Measurements from ENCODE around the gene KITLG.

KITLG gene

DNA sequence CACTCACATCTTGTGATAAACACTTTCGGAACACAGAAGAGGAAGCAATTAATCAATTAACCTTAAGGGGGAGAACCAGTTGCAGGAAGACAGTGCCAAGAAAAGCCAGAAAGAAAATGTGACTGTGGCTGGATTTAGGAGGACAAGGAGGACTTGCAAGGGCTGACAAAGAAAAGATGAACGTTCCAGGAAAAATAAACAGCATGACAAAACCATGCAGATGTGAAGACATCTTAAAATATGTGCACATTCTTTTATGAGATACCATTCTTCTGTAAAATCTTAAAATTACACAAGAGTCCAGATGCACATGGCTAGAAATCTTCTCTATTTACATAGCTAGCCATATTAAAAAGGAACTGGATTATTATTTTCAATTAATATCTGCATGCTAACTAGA lies 33.4 kb downstream of the KITLG start:
- Histone ChIP-seq H3K4me3 (ENCODE audit: low read length) (no peak overlapping the region), H3K36me3 (ENCODE audit: insufficient read depth, low read length) (peaks cover 3% of the 10 kb centered on the region), H3K27me3 (ENCODE audit: insufficient read depth, low read length) (no peaks in the 10 kb centered on the region), H3K4me1 (ENCODE audit: insufficient read depth, low read length) (no peaks in the 10 kb centered on the region), H2AFZ (ENCODE audit: low read depth, low read length) (no peak overlapping the region), H3K9me3 (ENCODE audit: low read length) (no peaks in the 10 kb centered on the region)

- no peaks in the 10 kb centered on the region for H3K27me3 ChIP-seq (ENCODE audit: insufficient read depth, low read length)
- no peaks in the 10 kb centered on the region for H3K9me3 ChIP-seq (ENCODE audit: low read length)
- H3K4me3 ChIP-seq (ENCODE audit: low read length), result no peak overlapping the region
- H2AFZ ChIP-seq (ENCODE audit: low read depth, low read length), result no peak overlapping the region
- H3K36me3 ChIP-seq (ENCODE audit: insufficient read depth, low read length), result peaks cover 3% of the 10 kb centered on the region
- no peaks in the 10 kb centered on the region for H3K4me1 ChIP-seq (ENCODE audit: insufficient read depth, low read length)
These were observed 34.0 kb downstream of the KITLG start for GRCh38 chr12:88546226-88546625.

DNA sequence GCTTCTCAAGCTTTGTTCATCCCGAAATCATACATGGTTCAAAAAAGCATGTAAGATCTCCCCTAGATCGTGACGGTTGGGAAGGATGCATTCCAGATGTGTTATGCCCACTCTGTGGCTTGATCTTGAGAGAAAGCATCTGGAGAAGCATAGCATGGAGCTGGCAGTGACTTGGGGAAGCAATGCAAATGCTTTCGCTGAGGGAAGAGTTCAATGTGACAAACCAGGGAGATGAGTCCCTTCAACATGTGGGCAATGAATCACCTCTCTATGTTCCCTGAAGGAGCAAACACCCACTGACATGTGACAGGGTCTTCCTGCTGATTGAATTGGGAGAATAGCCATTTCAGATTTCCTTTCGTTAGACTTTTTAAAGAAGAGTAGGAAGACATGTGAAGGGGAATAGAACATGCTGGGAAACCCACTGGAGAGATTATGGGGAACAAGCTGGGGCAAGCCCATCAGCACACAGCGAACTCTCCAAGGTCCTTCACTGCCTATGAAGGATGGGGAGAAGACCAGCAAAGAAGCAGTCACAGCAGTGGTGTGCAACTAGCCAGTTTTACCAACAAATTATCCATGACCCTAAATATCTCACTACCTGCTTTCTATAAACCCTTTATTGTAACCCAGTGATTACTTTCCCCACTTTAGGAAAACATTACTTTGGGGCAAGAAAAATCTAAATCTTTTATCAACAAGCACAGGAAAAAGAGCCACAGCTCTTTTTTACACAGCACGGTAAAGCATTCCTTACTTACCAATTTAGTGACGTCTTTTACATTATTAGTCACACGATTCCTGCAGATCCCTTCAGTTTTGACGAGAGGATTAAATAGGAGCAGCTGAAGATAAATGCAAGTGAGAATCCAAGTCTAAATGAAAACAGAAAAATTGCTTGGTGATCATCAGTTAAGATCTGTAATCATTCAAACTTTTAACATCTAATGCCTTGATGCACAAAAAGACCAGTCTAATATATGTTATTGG lies 35.0 kb downstream of the KITLG start:
- Histone ChIP-seq H3K27me3 (ENCODE audit: insufficient read depth, low read length) (no peaks in the 10 kb centered on the region), H3K4me3 (ENCODE audit: low read length) (no peak overlapping the region), H3K36me3 (ENCODE audit: insufficient read depth, low read length) (peaks cover 4% of the 10 kb centered on the region), H3K4me1 (ENCODE audit: insufficient read depth, low read length) (no peaks in the 10 kb centered on the region), H3K9me3 (ENCODE audit: low read length) (no peaks in the 10 kb centered on the region), H2AFZ (ENCODE audit: low read depth, low read length) (no peak overlapping the region)

GRCh38 chr12:88539893-88540292 lies 40.4 kb downstream of the KITLG start:
- Histone ChIP-seq H3K27me3 (ENCODE audit: insufficient read depth, low read length) (no peaks in the 10 kb centered on the region), H3K4me3 (ENCODE audit: low read length) (no peak overlapping the region), H3K9me3 (ENCODE audit: low read length) (no peaks in the 10 kb centered on the region), H2AFZ (ENCODE audit: low read depth, low read length) (no peak overlapping the region), H3K36me3 (ENCODE audit: insufficient read depth, low read length) (peaks cover 7% of the 10 kb centered on the region), H3K4me1 (ENCODE audit: insufficient read depth, low read length) (no peaks in the 10 kb centered on the region)

- H3K27me3 ChIP-seq (ENCODE audit: insufficient read depth, low read length), result no peaks in the 10 kb centered on the region
- no peaks in the 10 kb centered on the region for H3K9me3 ChIP-seq (ENCODE audit: low read length)
- H3K4me1 ChIP-seq (ENCODE audit: insufficient read depth, low read length), result no peaks in the 10 kb centered on the region
- peaks cover 9% of the 10 kb centered on the region for H3K36me3 ChIP-seq (ENCODE audit: insufficient read depth, low read length)
- no peak overlapping the region for H3K4me3 ChIP-seq (ENCODE audit: low read length)
- H2AFZ ChIP-seq (ENCODE audit: low read depth, low read length), result no peak overlapping the region
These were observed 41.6 kb downstream of the KITLG start for GRCh38 chr12:88538697-88539096.

- no peaks in the 10 kb centered on the region for H3K4me1 ChIP-seq (ENCODE audit: insufficient read depth, low read length)
These were observed 42.0 kb downstream of the KITLG start for GRCh38 chr12:88538250-88538649.

GRCh38 chr12:88530868-88531267 lies 49.4 kb downstream of the KITLG start:
- Histone ChIP-seq H3K9me3 (ENCODE audit: low read length) (no peaks in the 10 kb centered on the region), H3K4me3 (ENCODE audit: low read length) (no peak overlapping the region), H3K4me1 (ENCODE audit: insufficient read depth, low read length) (no peaks in the 10 kb centered on the region), H3K36me3 (ENCODE audit: insufficient read depth, low read length) (peaks cover 15% of the 10 kb centered on the region), H3K27me3 (ENCODE audit: insufficient read depth, low read length) (no peaks in the 10 kb centered on the region), H2AFZ (ENCODE audit: low read depth, low read length) (no peak overlapping the region)

More at GRCh38 chr12:88538250-88538649, 42.0 kb downstream of the KITLG start:
- no peaks in the 10 kb centered on the region for H3K27me3 ChIP-seq (ENCODE audit: insufficient read depth, low read length)
- no peaks in the 10 kb centered on the region for H3K9me3 ChIP-seq (ENCODE audit: low read length)
- H3K4me3 ChIP-seq (ENCODE audit: low read length), result no peak overlapping the region
- peaks cover 9% of the 10 kb centered on the region for H3K36me3 ChIP-seq (ENCODE audit: insufficient read depth, low read length)
- no peak overlapping the region for H2AFZ ChIP-seq (ENCODE audit: low read depth, low read length)

GRCh38 chr12:88529531-88530488 lies 50.5 kb downstream of the KITLG start:
- H3K4me1 ChIP-seq (ENCODE audit: insufficient read depth, low read length), result no peaks in the 10 kb centered on the region

GRCh38 chr12:88522961-88523360 lies 57.3 kb downstream of the KITLG start:
- no peaks in the 10 kb centered on the region for H3K9me3 ChIP-seq (ENCODE audit: low read length)
- no peaks in the 10 kb centered on the region for H3K4me1 ChIP-seq (ENCODE audit: insufficient read depth, low read length)
- no peak overlapping the region for H3K4me3 ChIP-seq (ENCODE audit: low read length)
- H2AFZ ChIP-seq (ENCODE audit: low read depth, low read length), result no peak overlapping the region
- H3K36me3 ChIP-seq (ENCODE audit: insufficient read depth, low read length), result peaks cover 8% of the 10 kb centered on the region
- no peaks in the 10 kb centered on the region for H3K27me3 ChIP-seq (ENCODE audit: insufficient read depth, low read length)

More at GRCh38 chr12:88529531-88530488, 50.5 kb downstream of the KITLG start:
- no peak overlapping the region for H3K4me3 ChIP-seq (ENCODE audit: low read length)
- H3K9me3 ChIP-seq (ENCODE audit: low read length), result no peaks in the 10 kb centered on the region
- peaks cover 15% of the 10 kb centered on the region for H3K36me3 ChIP-seq (ENCODE audit: insufficient read depth, low read length)
- H3K27me3 ChIP-seq (ENCODE audit: insufficient read depth, low read length), result no peaks in the 10 kb centered on the region
- no peak overlapping the region for H2AFZ ChIP-seq (ENCODE audit: low read depth, low read length)

DNA sequence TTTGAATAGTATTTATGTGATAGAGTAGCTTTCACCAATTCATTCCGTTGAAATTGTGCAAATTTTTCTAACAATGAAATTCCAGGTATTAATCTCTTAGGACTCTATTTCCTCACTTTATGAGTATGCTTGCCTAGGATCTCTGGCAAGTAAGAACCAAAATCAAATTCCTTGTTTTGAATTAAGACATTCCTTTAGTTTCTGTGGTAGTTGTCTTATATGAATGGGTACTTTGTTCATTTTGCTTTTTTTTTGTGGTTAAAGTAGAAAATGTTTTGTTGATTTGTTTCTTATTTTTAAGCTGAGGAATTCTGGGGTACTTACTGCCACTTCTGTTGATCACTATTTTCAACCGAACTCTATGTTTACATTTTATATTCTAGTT lies 59.8 kb downstream of the KITLG start:
- Histone ChIP-seq H2AFZ (ENCODE audit: low read depth, low read length) (no peak overlapping the region), H3K36me3 (ENCODE audit: insufficient read depth, low read length) (peaks cover 5% of the 10 kb centered on the region), H3K9me3 (ENCODE audit: low read length) (no peaks in the 10 kb centered on the region), H3K4me1 (ENCODE audit: insufficient read depth, low read length) (no peaks in the 10 kb centered on the region), H3K4me3 (ENCODE audit: low read length) (no peak overlapping the region), H3K27me3 (ENCODE audit: insufficient read depth, low read length) (no peaks in the 10 kb centered on the region)

DNA sequence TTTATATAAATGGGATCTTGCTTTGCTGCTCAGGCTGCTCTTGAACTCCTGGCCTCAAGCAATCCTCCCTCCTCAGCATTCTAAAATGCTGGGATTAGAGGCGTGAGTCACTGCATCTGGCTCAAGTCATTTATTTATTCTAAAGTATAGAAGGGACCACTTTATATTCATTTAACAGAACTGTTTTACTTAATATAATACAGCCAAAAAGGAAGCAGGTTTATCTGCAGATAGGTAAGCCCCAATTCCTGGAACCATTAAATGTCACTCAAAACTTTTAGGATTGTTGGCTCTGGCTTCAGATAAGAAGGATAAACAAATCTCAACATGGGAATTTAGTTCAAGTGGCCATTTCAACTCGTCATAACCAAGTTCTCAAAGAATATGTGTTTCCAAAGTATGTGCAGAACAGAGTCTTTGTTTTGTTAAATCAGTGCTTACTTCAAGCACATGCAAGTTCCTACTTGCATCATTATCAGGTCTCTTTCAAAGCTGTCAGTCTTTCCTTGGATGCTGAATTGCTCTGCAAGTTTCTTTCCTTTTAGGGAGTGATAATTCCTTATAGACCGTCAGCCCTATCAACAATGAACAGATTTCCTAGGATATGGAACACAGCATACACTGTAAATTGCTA lies 60.4 kb downstream of the KITLG start:
- Histone ChIP-seq H2AFZ (ENCODE audit: low read depth, low read length) (no peak overlapping the region), H3K4me3 (ENCODE audit: low read length) (no peak overlapping the region), H3K36me3 (ENCODE audit: insufficient read depth, low read length) (peaks cover 5% of the 10 kb centered on the region), H3K4me1 (ENCODE audit: insufficient read depth, low read length) (no peaks in the 10 kb centered on the region), H3K27me3 (ENCODE audit: insufficient read depth, low read length) (no peaks in the 10 kb centered on the region), H3K9me3 (ENCODE audit: low read length) (no peaks in the 10 kb centered on the region)

DNA sequence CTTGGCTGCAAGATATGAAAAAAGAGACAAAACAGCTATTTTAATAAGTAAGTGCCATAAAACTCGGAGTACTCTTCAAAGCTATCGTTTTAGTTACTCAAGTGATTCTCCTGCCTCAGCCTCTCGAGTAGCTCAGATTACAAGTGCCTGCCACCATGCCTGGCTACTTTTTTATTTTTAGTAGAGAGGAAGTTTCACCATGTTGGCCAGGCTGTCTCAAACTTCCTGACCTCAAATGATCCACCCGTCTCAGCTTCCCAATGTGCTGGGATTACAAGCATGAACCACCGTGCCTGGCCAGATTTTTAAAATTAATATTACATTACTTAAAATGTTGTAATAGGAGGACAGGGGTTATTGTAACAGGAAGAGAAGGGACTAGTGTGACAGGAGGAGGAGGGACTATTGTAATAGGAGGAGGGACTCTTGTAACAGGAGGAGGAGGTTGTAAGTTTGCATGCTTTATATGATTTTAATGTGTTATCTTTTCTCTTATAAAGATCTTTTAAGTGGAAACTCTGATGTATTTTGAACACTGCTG lies 61.3 kb downstream of the KITLG start:
- no peak overlapping the region for H3K4me3 ChIP-seq (ENCODE audit: low read length)
- H3K4me1 ChIP-seq (ENCODE audit: insufficient read depth, low read length), result no peaks in the 10 kb centered on the region
- H3K27me3 ChIP-seq (ENCODE audit: insufficient read depth, low read length), result no peaks in the 10 kb centered on the region
- H2AFZ ChIP-seq (ENCODE audit: low read depth, low read length), result no peak overlapping the region
- H3K36me3 ChIP-seq (ENCODE audit: insufficient read depth, low read length), result peaks cover 5% of the 10 kb centered on the region
- no peaks in the 10 kb centered on the region for H3K9me3 ChIP-seq (ENCODE audit: low read length)

Measured in neuron (in vitro differentiated cells).